Measurements from ENCODE around the gene PDZD4.
A peak's percentile ranks its signal among the peaks of the same experiment; 100 is the strongest.

The PDZD4 gene

GRCh38 chrX:153805436-153805835 is 24.9 kb downstream of the PDZD4 start:
- DNase-seq = no peak

DNA sequence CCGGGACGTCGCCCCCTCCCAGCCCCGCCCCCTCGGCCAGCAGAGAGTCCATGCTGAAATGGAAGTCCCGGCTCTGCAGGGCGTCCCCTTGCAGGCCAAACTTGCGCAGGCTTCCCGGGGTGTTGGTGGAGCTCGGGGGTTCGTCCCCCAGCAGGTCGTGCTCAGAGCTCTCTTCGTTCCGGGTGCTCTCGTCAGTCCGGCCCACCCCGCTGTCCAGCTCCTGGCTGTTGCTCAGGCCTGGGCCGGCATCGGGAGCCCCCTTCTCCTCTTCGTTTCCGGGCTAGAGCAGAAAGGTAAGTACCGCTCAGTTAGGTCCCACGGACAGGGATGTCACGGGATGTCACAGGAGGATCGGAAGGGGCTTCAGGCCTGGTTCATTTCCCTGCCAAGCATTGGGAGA is 25.7 kb downstream of the PDZD4 start:
- DNase-seq = no peak

- no peak for DNase-seq
Measured at GRCh38 chrX:153804100-153804595, 26.2 kb downstream of the PDZD4 start.

GRCh38 chrX:153803211-153804099 is 26.9 kb downstream of the PDZD4 start:
- no peak for DNase-seq

DNA sequence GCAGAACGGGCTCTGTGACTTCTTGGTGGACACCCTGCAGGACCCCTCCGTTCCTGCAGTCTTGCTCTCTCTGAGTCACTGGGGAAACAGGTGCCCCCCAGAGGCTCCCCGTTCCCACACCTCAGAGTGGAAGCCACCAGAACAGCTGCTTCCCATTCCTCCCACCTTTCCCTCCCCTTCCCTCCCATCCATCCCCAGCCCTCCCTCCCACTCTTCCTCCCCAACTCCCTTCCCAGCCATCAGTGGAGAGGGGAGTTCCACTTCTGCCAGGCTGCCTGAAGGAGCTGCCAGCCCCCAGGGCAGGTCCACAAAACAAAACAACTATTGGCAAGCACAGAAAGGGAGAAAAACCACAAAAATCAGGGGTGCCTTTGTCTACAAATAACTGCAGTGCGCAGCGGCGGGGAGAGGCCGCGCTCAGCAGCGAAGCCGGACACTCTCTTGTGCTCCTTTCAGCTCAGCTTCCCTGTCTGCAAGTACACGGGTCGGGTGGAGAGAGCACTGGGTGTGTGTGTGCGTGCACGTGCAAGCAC is 27.8 kb downstream of the PDZD4 start:
- no peak for DNase-seq

- no peak for DNase-seq
Measured at GRCh38 chrX:153801669-153802068, 28.7 kb downstream of the PDZD4 start.

- no peak for DNase-seq
Measured at GRCh38 chrX:153800746-153801145, 29.6 kb downstream of the PDZD4 start.

- DNase-seq = no peak
Measured at GRCh38 chrX:153800177-153800722, 30.1 kb downstream of the PDZD4 start.

DNA sequence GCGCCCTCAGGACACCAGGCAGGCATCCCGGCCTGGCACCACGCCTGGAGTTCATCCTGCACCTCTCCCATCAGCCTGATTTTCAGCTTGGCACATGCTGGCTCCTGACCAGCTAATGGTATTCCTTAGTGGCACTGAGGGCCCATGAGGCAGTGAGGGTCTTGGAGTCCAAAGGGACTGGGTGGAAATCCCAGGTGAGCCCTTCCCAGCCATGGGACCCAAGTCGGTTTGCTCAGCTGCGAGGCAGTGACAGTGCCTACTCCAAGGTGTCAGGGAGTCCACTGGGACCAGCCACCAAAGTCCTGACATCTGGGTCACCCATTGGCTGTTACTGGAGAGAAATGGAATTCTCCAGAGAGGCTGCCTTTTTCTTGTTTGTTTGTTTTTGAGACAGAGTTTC is 31.0 kb downstream of the PDZD4 start:
- no peak for DNase-seq

DNA sequence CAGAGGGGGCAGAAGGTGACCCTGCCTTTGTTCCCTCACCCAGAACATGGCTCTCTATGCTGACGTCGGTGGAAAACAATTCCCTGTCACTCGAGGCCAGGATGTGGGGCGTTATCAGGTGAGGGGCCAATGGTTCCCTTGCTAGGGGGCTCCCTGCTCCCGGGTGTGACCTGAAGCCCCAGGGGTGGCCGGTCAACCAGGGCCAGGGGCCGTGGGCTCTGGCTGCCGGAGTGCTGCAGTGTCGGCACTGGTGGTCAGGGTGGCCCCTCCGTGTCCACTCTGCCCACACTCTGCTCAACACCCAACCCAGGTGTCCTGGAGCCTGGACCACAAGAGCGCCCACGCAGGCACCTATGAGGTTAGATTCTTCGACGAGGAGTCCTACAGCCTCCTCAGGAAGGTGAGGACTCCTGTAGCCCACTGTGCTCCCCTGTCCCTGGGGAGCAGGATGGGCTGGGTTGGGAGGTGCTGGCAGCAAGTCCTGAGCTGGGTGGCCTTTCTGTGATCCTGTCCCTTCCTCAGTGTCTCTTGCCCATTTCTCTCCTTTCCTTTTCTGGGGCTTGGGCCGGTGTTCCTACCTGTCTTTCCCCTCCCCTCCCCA is 32.8 kb downstream of the PDZD4 start:
- no peak for DNase-seq

DNA sequence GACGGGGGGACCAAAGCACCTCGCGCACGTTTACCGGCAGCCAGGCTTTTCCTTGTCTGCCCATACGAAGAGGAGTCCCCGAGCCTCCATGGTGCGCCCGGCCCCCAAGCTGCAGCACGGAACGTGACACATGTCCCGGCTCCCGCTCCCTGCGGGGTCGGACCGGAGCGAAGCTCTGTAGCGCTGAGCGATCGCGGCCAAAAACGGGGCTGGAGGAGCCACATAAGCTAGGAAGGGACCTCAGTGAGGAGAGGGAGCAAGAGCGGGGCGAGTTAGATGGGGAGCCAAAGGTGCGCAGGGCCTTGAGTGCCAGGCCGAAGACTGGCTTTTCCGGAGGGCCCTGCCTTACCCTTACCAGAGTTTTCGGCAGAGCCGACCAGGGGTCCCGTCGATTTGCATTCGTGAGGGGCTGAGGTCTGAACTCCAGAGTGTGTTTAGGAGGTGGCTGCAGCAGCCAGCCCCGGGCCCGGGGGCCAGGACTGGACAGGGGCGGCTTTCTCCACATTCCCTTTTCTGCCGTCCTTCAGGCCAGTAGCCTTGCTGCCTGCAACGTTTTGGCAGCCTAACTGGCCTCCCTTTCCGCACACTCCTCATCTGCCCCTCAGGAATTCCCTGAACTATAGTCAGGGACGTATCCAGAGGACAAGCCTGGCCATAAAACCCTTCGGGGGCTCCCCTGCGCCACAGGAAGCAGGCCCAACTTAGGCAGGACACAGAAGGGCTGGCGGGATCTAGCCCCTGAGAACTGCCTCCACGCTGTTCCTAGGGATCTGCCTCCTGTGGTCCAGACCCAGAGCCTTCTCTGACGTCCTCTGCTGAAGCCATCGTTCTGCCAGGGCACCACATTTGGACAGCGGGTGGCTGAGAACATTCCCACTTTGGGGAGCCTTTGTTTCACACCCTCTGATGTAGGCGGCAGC is 35.2 kb downstream of the PDZD4 start:
- peak in 1 of 2 experiments; percentile 27 for DNase-seq

- DNase-seq = peak; percentile 86 to 89
Measured at GRCh38 chrX:153794018-153794896, 36.1 kb downstream of the PDZD4 start, which contains the start of the genes IDH3G and SSR4. IDH3G (minus strand) TSS chrX:153794375; CDS start chrX:153794326, 49 bp downstream. SSR4 (plus strand) TSS chrX:153794668; CDS start chrX:153794688, 20 bp downstream.

- no peak for DNase-seq
Measured at GRCh38 chrX:153793291-153793690, 37.1 kb downstream of the PDZD4 start.

GRCh38 chrX:153792368-153792767 is 38.0 kb downstream of the PDZD4 start:
- no peak for DNase-seq

- no peak for DNase-seq
Measured at GRCh38 chrX:153791104-153791852, 39.1 kb downstream of the PDZD4 start.

- no peak for DNase-seq
Measured at GRCh38 chrX:153789654-153790053, 40.7 kb downstream of the PDZD4 start.

GRCh38 chrX:153786669-153787068 is 43.7 kb downstream of the PDZD4 start:
- no peak for DNase-seq

DNA sequence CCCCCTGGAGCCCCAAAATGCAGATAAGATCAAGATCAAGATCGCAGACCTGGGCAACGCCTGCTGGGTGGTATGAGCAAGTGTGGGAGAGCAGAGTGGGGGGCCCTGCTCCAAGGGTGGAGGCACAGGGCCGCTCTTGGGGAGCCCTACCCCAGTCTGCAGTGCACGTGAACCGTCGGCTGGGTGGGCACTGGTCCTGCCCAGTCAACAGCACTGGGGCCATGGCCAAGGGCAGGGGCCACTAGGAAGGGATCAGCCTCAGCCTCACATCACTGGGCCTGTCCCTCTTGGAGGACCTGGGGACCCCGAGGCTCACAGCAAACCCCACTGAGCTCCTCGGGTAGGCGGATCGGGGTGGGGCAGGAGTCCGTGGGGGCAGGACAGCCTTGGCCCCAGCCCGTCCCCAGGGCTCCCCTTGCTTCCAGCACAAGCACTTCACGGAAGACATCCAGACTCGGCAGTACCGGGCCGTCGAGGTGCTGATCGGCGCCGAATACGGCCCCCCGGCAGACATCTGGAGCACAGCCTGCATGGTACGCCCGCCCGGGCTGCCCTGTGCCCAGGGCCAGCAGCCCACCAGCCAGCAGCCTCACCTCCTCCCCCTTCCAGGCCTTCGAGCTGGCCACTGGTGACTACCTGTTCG is 45.9 kb downstream of the PDZD4 start:
- no peak for DNase-seq

GRCh38 chrX:153783378-153784013 is 46.8 kb downstream of the PDZD4 start:
- no peak for DNase-seq
